LHCN-M2 (cell line): ENCODE results near the gene DZIP3. TPM values are rescaled to one million over a fixed set of nuclear protein-coding genes. Genes with fewer than 3 reads are reported as not detected.
"Not testable (repeated sequence)": the region's sequence is repeated elsewhere in the genome, so short reads cannot be mapped to it uniquely, and the experiment has no call there.

Source experiments
- DNase-seq: peaks from one replicate; pipeline ENCODE4 v3.0.0-alpha.2; 2012; ENCODE audit warnings: low read depth
- total RNA-seq: library from RNA; depleted of rRNA; stranded (reverse); fragments of >200 nt; gene quantifications from 2 replicates; pipeline ENCODE4 v1.2.3, GENCODE V29; 2014

DZIP3 gene
- total RNA-seq, 1 experiment from 2014 or later = 24.7 TPM

- no peak for DNase-seq
Observed at GRCh38 chr3:108598375-108598774, 8.9 kb downstream of the DZIP3 start.

GRCh38 chr3:108599677-108600409 lies 10.3 kb downstream of the DZIP3 start:
- DNase-seq = no peak

GRCh38 chr3:108602249-108602934 lies 12.9 kb downstream of the DZIP3 start:
- no peak for DNase-seq

- DNase-seq = no peak
Observed at GRCh38 chr3:108602935-108603294, 13.4 kb downstream of the DZIP3 start.

GRCh38 chr3:108603691-108604090 lies 14.2 kb downstream of the DZIP3 start:
- DNase-seq = peak; percentile 42

- no peak for DNase-seq
Observed at GRCh38 chr3:108605028-108605427, 15.5 kb downstream of the DZIP3 start.

GRCh38 chr3:108605491-108605890 lies 16.0 kb downstream of the DZIP3 start:
- no peak for DNase-seq

- DNase-seq = no peak
Observed at GRCh38 chr3:108608750-108609149, 19.2 kb downstream of the DZIP3 start.

- DNase-seq = no peak
Observed at GRCh38 chr3:108610651-108611050, 21.1 kb downstream of the DZIP3 start.

- DNase-seq = not testable (repeated sequence)
Observed at GRCh38 chr3:108616090-108616489, 26.6 kb downstream of the DZIP3 start.

- DNase-seq = no peak
Observed at GRCh38 chr3:108620250-108620649, 30.7 kb downstream of the DZIP3 start.

- DNase-seq = no peak
Observed at GRCh38 chr3:108623504-108623903, 34.0 kb downstream of the DZIP3 start.

GRCh38 chr3:108629974-108630373 lies 40.5 kb downstream of the DZIP3 start:
- DNase-seq = no peak

- no peak for DNase-seq
Observed at GRCh38 chr3:108642526-108642925, 53.0 kb downstream of the DZIP3 start.

GRCh38 chr3:108645364-108645763 lies 55.8 kb downstream of the DZIP3 start:
- no peak for DNase-seq

- not testable (repeated sequence) for DNase-seq
Observed at GRCh38 chr3:108655664-108656063, 66.1 kb downstream of the DZIP3 start.

GRCh38 chr3:108661699-108662098 lies 72.2 kb downstream of the DZIP3 start:
- DNase-seq = no peak

GRCh38 chr3:108662142-108662738 lies 72.7 kb downstream of the DZIP3 start:
- peak; percentile 76 for DNase-seq

- DNase-seq = peak; percentile 7
Observed at GRCh38 chr3:108664266-108664665, 74.7 kb downstream of the DZIP3 start.

- no peak for DNase-seq
Observed at GRCh38 chr3:108667312-108667711, 77.8 kb downstream of the DZIP3 start.

GRCh38 chr3:108669208-108669607 lies 79.7 kb downstream of the DZIP3 start:
- DNase-seq = no peak

- no peak for DNase-seq
Observed at GRCh38 chr3:108672701-108673100, 83.2 kb downstream of the DZIP3 start.
